SK-N-SH (cell line): ENCODE measurements around the gene CDC42EP4. TPM values are rescaled to one million over a fixed set of nuclear protein-coding genes. Genes with fewer than 3 reads are reported as not detected.

ENCODE experiments used
- CTCF ChIA-PET: fragments of 300-600, 350-600 bp; formaldehyde crosslinking; extraction: SDS; loops from one replicate; lab custom pipeline; 2021; lab: Yijun Ruan, JAX
- POLR2A ChIA-PET: fragments of 350-600 bp; sonication (Branson Sonifier 250); formaldehyde crosslinking; extraction: SDS; loops from one replicate; lab custom pipeline; 2020; ENCODE audit warnings: antibody characterized with exemption, inconsistent platforms; lab: Yijun Ruan, JAX
- DNase-seq: peaks from one replicate; pipeline ENCODE4 v3.0.0; 2012
- H2AFZ ChIP-seq: fragments of 200-600 bp; sonication (generic); 2 replicates; pipeline ENCODE4 v1.8.1; 2016; ENCODE audit warnings: antibody characterized with exemption, mild to moderate bottlenecking, low read depth
- H3F3A ChIP-seq: fragments of 200-600 bp; sonication (generic); replicated peaks from 2 replicates; pipeline ENCODE3; 2016; ENCODE audit warnings: antibody characterized with exemption, mild to moderate bottlenecking; ENCODE audit not compliant: insufficient read depth
- H3K27ac ChIP-seq, 2 experiments: fragments of 200-500 bp in 1 of 2; fragments of 200-600 bp in 1 of 2; sonication (Bioruptor generic) in 1 of 2; sonication (generic), shearing (Covaris generic) in 1 of 2; 2 replicates each; pipeline versions ENCODE4 v1.5.1 to v1.6.1; 2014 to 2016; ENCODE audit warnings: low read depth in 2 of 2, inconsistent platforms in 1 of 2, low read length in 1 of 2, mild to moderate bottlenecking in 1 of 2, mixed read lengths in 1 of 2
- H3K27me3 ChIP-seq: fragments of 200-600 bp; sonication (generic), shearing (Covaris generic); 2 replicates; pipeline ENCODE4 v1.6.1; 2016; ENCODE audit warnings: mixed run types; ENCODE audit not compliant: insufficient read depth
- H3K36me3 ChIP-seq, 2 experiments: fragments of 200-500 bp in 1 of 2; fragments of 200-600 bp in 1 of 2; sonication (Bioruptor generic) in 1 of 2; sonication (generic) in 1 of 2; replicated peaks in 1 of 2; 2 replicates each; pipeline versions ENCODE3 to v1.5.1; 2014 to 2016; ENCODE audit warnings: low read length in 1 of 2, mild to moderate bottlenecking in 1 of 2; ENCODE audit not compliant: insufficient read depth in 2 of 2, control insufficient read depth in 1 of 2
- H3K4me1 ChIP-seq, 2 experiments: fragments of 200-500 bp in 1 of 2; fragments of 200-600 bp in 1 of 2; sonication (Bioruptor generic) in 1 of 2; sonication (generic), shearing (Covaris generic) in 1 of 2; 2 replicates each; pipeline versions ENCODE4 v1.5.1 to v1.6.1; 2014 to 2016; ENCODE audit warnings: low read depth in 1 of 2, low read length in 1 of 2, mixed run types in 1 of 2; ENCODE audit not compliant: insufficient read depth in 2 of 2, control insufficient read depth in 1 of 2
- H3K4me2 ChIP-seq: fragments of 200-600 bp; sonication (generic), shearing (Covaris generic); 2 replicates; pipeline ENCODE4 v1.6.1; 2017; ENCODE audit warnings: mixed run types
- H3K4me3 ChIP-seq, 2 experiments: fragments of 200-500 bp in 1 of 2; fragments of 200-600 bp in 1 of 2; sonication (Bioruptor generic) in 1 of 2; sonication (generic), shearing (Covaris generic) in 1 of 2; 2 replicates each; pipeline versions ENCODE4 v1.5.1 to v1.8.1; 2014 to 2016; ENCODE audit warnings: low read depth in 2 of 2, inconsistent platforms in 1 of 2, low read length in 1 of 2, mild to moderate bottlenecking in 1 of 2, mixed read lengths in 1 of 2, moderate library complexity in 1 of 2
- H3K79me2 ChIP-seq: fragments of 200-600 bp; sonication (generic); 2 replicates; pipeline ENCODE4 v1.8.1; 2017; ENCODE audit warnings: mild to moderate bottlenecking; ENCODE audit not compliant: insufficient read depth
- H3K9ac ChIP-seq: fragments of 200-600 bp; sonication (generic); 2 replicates; pipeline ENCODE4 v1.6.1; 2017; ENCODE audit warnings: mixed run types
- H3K9me2 ChIP-seq: fragments of 200-600 bp; sonication (generic); 2 replicates; pipeline ENCODE4 v1.6.1; 2017; ENCODE audit warnings: mixed run types
- H3K9me3 ChIP-seq: fragments of 200-600 bp; sonication (generic); 2 replicates; pipeline ENCODE4 v1.6.1; 2017; ENCODE audit warnings: mixed run types, mild to moderate bottlenecking, moderate library complexity
- H4K20me1 ChIP-seq: fragments of 200-600 bp; sonication (generic); 2 replicates; pipeline ENCODE4 v1.6.1; 2017; ENCODE audit warnings: mild to moderate bottlenecking, mixed run types; ENCODE audit not compliant: insufficient read depth
- CHD2 ChIP-seq: fragments of 150-350 bp; IDR thresholded peaks from 2 replicates; pipeline ENCODE4 v1.6.1; 2018; ENCODE audit warnings: low read length; ENCODE audit not compliant: partially characterized antibody
- ELF1 ChIP-seq: IDR thresholded peaks from 2 replicates; pipeline ENCODE4 v1.4.0; 2012
- EP300 ChIP-seq, 2 experiments: IDR thresholded peaks; 2 replicates each; pipeline versions ENCODE4 v1.4.0 to v1.6.1; 2012; ENCODE audit warnings: borderline replicate concordance in 1 of 2, low read depth in 1 of 2, low read length in 1 of 2
- FOSL2 ChIP-seq: IDR thresholded peaks from 2 replicates; pipeline ENCODE4 v1.4.0; 2012; ENCODE audit warnings: low read depth, mild to moderate bottlenecking, moderate library complexity, borderline replicate concordance
- FOXJ3 ChIP-seq: sonication (generic); formaldehyde crosslinking; IDR thresholded peaks from 2 replicates; pipeline ENCODE4 v1.5.1; 2020; ENCODE audit warnings: mild to moderate bottlenecking, missing genetic modification reagents
- FOXM1 ChIP-seq: IDR thresholded peaks from 2 replicates; pipeline ENCODE4 v1.4.0; 2012; ENCODE audit warnings: low read depth, mild to moderate bottlenecking
- GABPA ChIP-seq: IDR thresholded peaks from 2 replicates; pipeline ENCODE4 v1.4.0; 2012; ENCODE audit warnings: low read depth, mild to moderate bottlenecking
- GATA2 ChIP-seq: sonication (generic); formaldehyde crosslinking; IDR thresholded peaks from 2 replicates; pipeline ENCODE4 v1.5.0; 2020; ENCODE audit warnings: mild to moderate bottlenecking, missing genetic modification reagents
- JUND ChIP-seq: IDR thresholded peaks from 2 replicates; pipeline ENCODE4 v1.4.0; 2012
- MAX ChIP-seq: IDR thresholded peaks from 2 replicates; pipeline ENCODE4 v1.4.0; 2012; ENCODE audit warnings: low read depth
- MEF2A ChIP-seq: IDR thresholded peaks from 2 replicates; pipeline ENCODE4 v1.4.0; 2012; ENCODE audit warnings: low read depth, borderline replicate concordance
- MXI1 ChIP-seq: IDR thresholded peaks from 2 replicates; pipeline ENCODE4 v1.6.1; 2012; ENCODE audit warnings: mild to moderate bottlenecking, low read depth, low read length, improper control_type of control experiment
- PBX3 ChIP-seq: IDR thresholded peaks from 2 replicates; pipeline ENCODE4; 2012
- POLR2AphosphoS5 ChIP-seq: IDR thresholded peaks from 2 replicates; pipeline ENCODE4 v1.6.1; 2012; ENCODE audit warnings: low read depth, low read length
- RCOR1 ChIP-seq: fragments of 150-350 bp; IDR thresholded peaks from 2 replicates; pipeline ENCODE4 v1.6.1; 2017; ENCODE audit warnings: antibody characterized with exemption, low read length
- RFX5 ChIP-seq: IDR thresholded peaks from 2 replicates; pipeline ENCODE4 v1.6.1; 2012; ENCODE audit warnings: mild to moderate bottlenecking, improper control_type of control experiment, low read length
- SMC3 ChIP-seq: IDR thresholded peaks from 2 replicates; pipeline ENCODE4 v1.6.1; 2012; ENCODE audit warnings: low read depth, low read length, improper control_type of control experiment
- TAF1 ChIP-seq: IDR thresholded peaks from 2 replicates; pipeline ENCODE4 v1.6.1; 2012; ENCODE audit warnings: low read depth, mild to moderate bottlenecking, low read length, moderate library complexity, borderline replicate concordance
- TCF12 ChIP-seq: IDR thresholded peaks from 2 replicates; pipeline ENCODE4 v1.4.0; 2012
- TEAD4 ChIP-seq: IDR thresholded peaks from 2 replicates; pipeline ENCODE4 v1.4.0; 2012; ENCODE audit warnings: mild to moderate bottlenecking, borderline replicate concordance; ENCODE audit not compliant: insufficient read depth
- USF1 ChIP-seq: IDR thresholded peaks from 2 replicates; pipeline ENCODE4 v1.4.0; 2012; ENCODE audit warnings: low read depth, borderline replicate concordance
- USF2 ChIP-seq: fragments of 150-350 bp; IDR thresholded peaks from 2 replicates; pipeline ENCODE4 v1.6.1; 2017; ENCODE audit warnings: antibody characterized with exemption, low read length, low read depth, borderline replicate concordance
- WGBS: methylation state at CpG from one replicate; pipeline ENCODE4 v1.1.6; 2017; ENCODE audit warnings: low lambda C conversion rate; 5-methylcytosine and 5-hydroxymethylcytosine counted together
- polyA plus RNA-seq, 3 experiments: library from polyadenylated mRNA; depleted of rRNA; stranded (reverse); fragments of >200 nt; gene quantifications; 2 replicates each; pipeline ENCODE4 v1.2.3, GENCODE V29; 2012

CDC42EP4 gene
- polyA plus RNA-seq, 1 of the 3 experiments (the other 2 are of a cell fraction) = 28.3 TPM

- CTCF ChIA-PET = interaction anchor here (1.1 to 4.8 kb wide), 6 partner anchors 10 to 89 kb away, joined by 3 to 30 read pairs (median 10); partner anchors contain the start of gene CPSF4L
- 95% methylated on average over 12 of the region's 12 CpGs for WGBS
- DNase-seq = no peak
These were observed 31.6 kb downstream of the CDC42EP4 start for GRCh38 chr17:73280191-73280590.

GRCh38 chr17:73279704-73280103, 32.1 kb downstream of the CDC42EP4 start:
- Histone ChIP-seq H3K27ac (no peak overlapping the region), H3F3A (no peaks in the 10 kb centered on the region), H3K9me3 (no peaks in the 10 kb centered on the region), H3K27me3 (no peaks in the 10 kb centered on the region), H3K4me3 (no peak overlapping the region), H3K9ac (no peak overlapping the region), H3K79me2 (peaks cover 11% of the 10 kb centered on the region; the same call in 1 of the 2 replicates), H2AFZ (no peak overlapping the region), H3K36me3 (peaks cover 5% of the 10 kb centered on the region in 2 experiments), H3K4me2 (no peak overlapping the region), H3K4me1 (peaks cover 9 to 36% of the 10 kb centered on the region in 2 experiments), H4K20me1 (peaks cover 11% of the 10 kb centered on the region), H3K9me2 (no peaks in the 10 kb centered on the region)
- CTCF ChIA-PET = interaction anchor here (1.1 to 4.8 kb wide), 4 partner anchors 13 to 90 kb away, joined by 3 to 30 read pairs (median 12); partner anchors contain the start of gene CPSF4L
- DNase-seq = no peak
- POLR2A ChIA-PET = no interaction called here
- 95% methylated on average over 4 of the region's 7 CpGs for WGBS
- no peak for TF ChIP-seq MEF2A
- no peak for TF ChIP-seq POLR2AphosphoS5
- TF ChIP-seq SMC3 = no peak
- TF ChIP-seq FOXJ3 = no peak
- no peak for TF ChIP-seq EP300 (IDR thresholded peaks at IDR 0.05; ENCODE audit: borderline replicate concordance in 1 of 2, low read depth in 1 of 2, low read length in 1 of 2)
- TF ChIP-seq USF2 = no peak
- no peak for TF ChIP-seq USF1
- TF ChIP-seq GATA2 (CRISPR knock-in tag) = no peak
- no peak for TF ChIP-seq PBX3
- no peak for TF ChIP-seq GABPA
- no peak for TF ChIP-seq MAX
- no peak for TF ChIP-seq FOXM1
- no peak for TF ChIP-seq JUND
- TF ChIP-seq RFX5 = no peak
- no peak for TF ChIP-seq TEAD4
- TF ChIP-seq TAF1 = no peak
- no peak for TF ChIP-seq TCF12
- TF ChIP-seq RCOR1 = no peak

More at GRCh38 chr17:73280191-73280590, 31.6 kb downstream of the CDC42EP4 start:
- H3K36me3 ChIP-seq = peaks cover 5 to 9% of the 10 kb centered on the region in 2 experiments
- TF ChIP-seq CHD2 (no peak), RFX5 (no peak), SMC3 (no peak), FOSL2 (no peak), PBX3 (no peak), JUND (no peak), ELF1 (no peak), MXI1 (no peak)
- no peaks in the 10 kb centered on the region for H3K27me3 ChIP-seq
- H3K79me2 ChIP-seq = peaks cover 15% of the 10 kb centered on the region; the same call in 1 of the 2 replicates
- no peaks in the 10 kb centered on the region for H3K9me2 ChIP-seq
- H3K27ac ChIP-seq = no peak overlapping the region
- no peaks in the 10 kb centered on the region for H3K9me3 ChIP-seq
- H3K4me1 ChIP-seq = peaks cover 9 to 41% of the 10 kb centered on the region in 2 experiments
- H4K20me1 ChIP-seq = peaks cover 16% of the 10 kb centered on the region
- H3K4me3 ChIP-seq = no peak overlapping the region
- POLR2A ChIA-PET = no interaction called here
- H3F3A ChIP-seq = no peaks in the 10 kb centered on the region
- no peak overlapping the region for H2AFZ ChIP-seq
- H3K9ac ChIP-seq = no peak overlapping the region
- no peak overlapping the region for H3K4me2 ChIP-seq
